ENCODE measurements around the gene UBALD1. TPM values are rescaled to one million over a fixed set of nuclear protein-coding genes. Genes with fewer than 3 reads are reported as not detected.
A peak's percentile ranks its signal among the peaks of the same experiment; 100 is the strongest.

Gene UBALD1
- total and polyA plus RNA-seq, 8 donors = 12.0 to 27.8 (median 19.8) TPM

DNA sequence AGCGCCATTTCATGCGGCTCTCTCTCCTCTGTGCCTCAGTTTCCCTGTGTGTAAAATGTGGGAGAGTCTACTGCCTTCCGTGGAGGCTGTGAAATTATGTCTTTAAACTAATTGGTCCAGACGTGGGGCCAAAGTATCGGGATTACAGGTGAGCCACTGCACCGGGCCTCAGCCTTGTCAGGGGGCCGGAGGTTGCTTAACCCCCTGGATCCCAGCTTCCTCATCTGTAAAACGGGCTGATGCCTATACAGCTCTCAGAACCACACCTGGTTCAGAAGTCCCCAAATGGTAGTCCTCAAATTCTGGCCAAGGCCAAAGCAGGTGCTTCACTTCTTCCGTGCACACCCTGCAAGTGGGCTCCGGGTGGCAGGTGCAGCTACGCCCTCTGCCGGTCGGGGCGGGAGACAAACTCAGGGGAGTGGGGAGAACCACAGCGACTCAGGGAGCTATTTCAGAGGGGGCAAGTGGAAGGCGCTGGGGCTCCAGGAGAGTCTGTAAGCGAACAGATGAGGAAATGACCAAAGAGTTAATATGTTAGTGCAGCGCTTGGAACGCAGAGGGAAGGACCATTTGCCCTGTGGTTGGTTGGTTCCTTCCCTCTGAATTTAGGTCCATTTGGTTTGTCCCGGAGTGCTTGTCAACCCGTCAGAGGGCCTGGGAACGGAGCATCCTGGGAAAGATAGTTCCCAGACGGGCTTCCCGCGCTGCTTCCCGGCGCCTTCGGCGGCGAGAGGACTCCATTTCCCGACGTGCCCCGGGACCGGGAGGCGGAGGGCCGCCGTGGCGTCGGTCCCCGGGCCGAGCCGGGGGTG lies 9.5 kb upstream of the UBALD1 start, which contains the start of gene MGRN1:
Gene MGRN1, plus strand, starts transcription at position 812 of the 812 bp plus-strand sequence. CDS start 135 bp downstream, outside the sequence.
- Histone ChIP-seq H3K27me3 (no peaks in the 10 kb centered on the region), H3K36me3 (no peaks in the 10 kb centered on the region), H3K27ac (peak within 1 kb of the TSS; percentile 95 to 98), H3K4me3 (peak within 1 kb of the TSS; percentile 96 to 99), H3K4me1 (peaks cover 10 to 48% of the 10 kb centered on the region in 2 donors), H3K9me3 (no peaks in the 10 kb centered on the region)
- intact Hi-C loops (cut with DNase I) = no loop called here
- TF ChIP-seq CTCF (IDR thresholded peaks at IDR 0.05) = peak; percentile 89
- ATAC-seq (peak; percentile 98), DNase-seq (peak; percentile 96 to 98 (median 98))

GRCh38 chr16:4623593-4623992 lies 8.9 kb upstream of the UBALD1 start:
- H3K27me3 ChIP-seq = no peaks in the 10 kb centered on the region
- H3K36me3 ChIP-seq = no peaks in the 10 kb centered on the region
- no peaks in the 10 kb centered on the region for H3K9me3 ChIP-seq
- H3K4me1 ChIP-seq = peaks cover 10 to 45% of the 10 kb centered on the region in 2 donors
- intact Hi-C loops (cut with DNase I) = no loop called here
- DNase-seq (no peak), ATAC-seq (no peak)
- no peak overlapping the region for H3K4me3 ChIP-seq
- no peak for TF ChIP-seq CTCF (IDR thresholded peaks at IDR 0.05)
- H3K27ac ChIP-seq = peak overlapping the region in 1 of 2 donors; percentile 98

GRCh38 chr16:4618645-4619418 lies 4.1 kb upstream of the UBALD1 start:
- TF ChIP-seq CTCF (IDR thresholded peaks at IDR 0.05) = no peak
- Histone ChIP-seq H3K27me3 (no peaks in the 10 kb centered on the region), H3K4me1 (peaks cover 8 to 38% of the 10 kb centered on the region in 2 donors), H3K27ac (peak overlapping the region in 1 of 2 donors; percentile 33), H3K9me3 (no peaks in the 10 kb centered on the region), H3K4me3 (no peak overlapping the region), H3K36me3 (no peaks in the 10 kb centered on the region)
- ATAC-seq (no peak), DNase-seq (no peak)
- intact Hi-C loops (cut with DNase I) = no loop called here

GRCh38 chr16:4617880-4618279 lies 3.2 kb upstream of the UBALD1 start:
- Histone ChIP-seq H3K27ac (peak overlapping the region; percentile 33 to 95), H3K4me3 (no peak overlapping the region), H3K9me3 (no peaks in the 10 kb centered on the region), H3K4me1 (peaks cover 15 to 38% of the 10 kb centered on the region in 2 donors), H3K36me3 (no peaks in the 10 kb centered on the region), H3K27me3 (no peaks in the 10 kb centered on the region)
- DNase-seq (no peak), ATAC-seq (no peak)
- intact Hi-C loops (cut with DNase I) = no loop called here
- no peak for TF ChIP-seq CTCF (IDR thresholded peaks at IDR 0.05)
